ENCODE measurements around the gene KLK10. TPM values are rescaled to one million over a fixed set of nuclear protein-coding genes. Genes with fewer than 3 reads are reported as not detected.

The KLK10 gene
- total RNA-seq, 1 experiment from 2014 or later, result 33.6 TPM

DNA sequence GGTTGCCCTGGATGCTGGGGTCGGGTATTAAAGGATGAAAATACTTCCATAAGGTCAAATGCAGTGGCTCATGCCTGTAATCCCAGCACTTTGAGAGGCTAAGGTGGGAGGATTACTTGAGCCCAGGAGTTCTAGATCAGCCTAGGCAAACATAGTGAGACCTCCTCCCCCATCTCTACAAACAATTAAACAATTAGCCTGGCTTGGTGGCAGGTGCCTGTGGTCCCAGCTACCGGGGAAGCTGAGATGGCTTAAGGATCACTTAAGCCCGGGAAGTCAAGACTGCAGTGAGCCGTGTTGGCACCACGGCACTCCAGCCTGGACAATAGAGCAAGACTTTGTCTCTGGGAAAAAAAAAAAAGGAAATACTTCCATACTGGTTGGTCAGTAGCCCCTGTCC is 5.4 kb upstream of the KLK10 start:
- H3K9ac ChIP-seq (ENCODE audit: low read length), result no peak overlapping the region
- RAD21 ChIA-PET (ENCODE audit: low non-redundant PET in 1 of 2, low total read pairs in 2 of 2, uncharacterized antibody in 2 of 2, unreplicated experiment in 2 of 2), result no interaction called here
- H3K36me3 ChIP-seq (ENCODE audit: control insufficient read depth in 1 of 2, insufficient read depth in 2 of 2, low read length in 2 of 2), result no peaks in the 10 kb centered on the region
- POLR2A ChIA-PET, result no interaction called here
- H4K20me1 ChIP-seq (ENCODE audit: insufficient read depth), result no peaks in the 10 kb centered on the region
- BruUV-seq (replicated peaks), result no TSS peak
- CTCF ChIA-PET, result no interaction called here
- H3K4me2 ChIP-seq (ENCODE audit: low read length), result no peak overlapping the region
- H3K4me1 ChIP-seq (ENCODE audit: control insufficient read depth in 1 of 2, insufficient read depth in 2 of 2, low read length in 2 of 2), result peaks cover 10 to 28% of the 10 kb centered on the region in 2 experiments; a peak in 3 of 4 replicates
- H3K4me3 ChIP-seq (replicated peaks in 1 of 2; ENCODE audit: low read depth in 1 of 2, low read length in 2 of 2), result no peak overlapping the region
- H3K9me2 ChIP-seq (ENCODE audit: insufficient read depth), result no peaks in the 10 kb centered on the region
- H3K9me3 ChIP-seq (ENCODE audit: control insufficient read depth in 1 of 2, insufficient read depth in 1 of 2, low read depth in 1 of 2, low read length in 2 of 2), result no peaks in the 10 kb centered on the region
- ATAC-seq (no peak), DNase-seq (ENCODE audit: low read depth, low spot score) (no peak)
- no peak overlapping the region for H3K27ac ChIP-seq (ENCODE audit: low read depth, low read length)
- no peaks in the 10 kb centered on the region for H3K79me2 ChIP-seq (ENCODE audit: insufficient read depth, low read length)
- H2AFZ ChIP-seq (ENCODE audit: low read depth, low read length, poor library complexity, severe bottlenecking), result no peak overlapping the region
- intact Hi-C loops (cut with micrococcal nuclease), result no loop called here
- TF ChIP-seq ZNF274 (IDR thresholded peaks at IDR 0.05; ENCODE audit: low read depth, low read length) (no peak), TCF7L2 (IDR thresholded peaks at IDR 0.05; ENCODE audit: borderline replicate concordance, extremely low read depth, insufficient read depth, insufficient read length) (no peak), SIN3A (IDR thresholded peaks at IDR 0.05; ENCODE audit: low read depth) (no peak), FOSL1 (IDR thresholded peaks at IDR 0.05; ENCODE audit: low read depth) (no peak), POLR2A (IDR thresholded peaks at IDR 0.05; ENCODE audit: borderline replicate concordance, extremely low read depth, insufficient read depth, insufficient read length) (no peak), ZFX (IDR thresholded peaks at IDR 0.05) (no peak), CEBPB (IDR thresholded peaks at IDR 0.05; ENCODE audit: low read depth) (no peak)
- TF ChIP-seq, protein P1, sequence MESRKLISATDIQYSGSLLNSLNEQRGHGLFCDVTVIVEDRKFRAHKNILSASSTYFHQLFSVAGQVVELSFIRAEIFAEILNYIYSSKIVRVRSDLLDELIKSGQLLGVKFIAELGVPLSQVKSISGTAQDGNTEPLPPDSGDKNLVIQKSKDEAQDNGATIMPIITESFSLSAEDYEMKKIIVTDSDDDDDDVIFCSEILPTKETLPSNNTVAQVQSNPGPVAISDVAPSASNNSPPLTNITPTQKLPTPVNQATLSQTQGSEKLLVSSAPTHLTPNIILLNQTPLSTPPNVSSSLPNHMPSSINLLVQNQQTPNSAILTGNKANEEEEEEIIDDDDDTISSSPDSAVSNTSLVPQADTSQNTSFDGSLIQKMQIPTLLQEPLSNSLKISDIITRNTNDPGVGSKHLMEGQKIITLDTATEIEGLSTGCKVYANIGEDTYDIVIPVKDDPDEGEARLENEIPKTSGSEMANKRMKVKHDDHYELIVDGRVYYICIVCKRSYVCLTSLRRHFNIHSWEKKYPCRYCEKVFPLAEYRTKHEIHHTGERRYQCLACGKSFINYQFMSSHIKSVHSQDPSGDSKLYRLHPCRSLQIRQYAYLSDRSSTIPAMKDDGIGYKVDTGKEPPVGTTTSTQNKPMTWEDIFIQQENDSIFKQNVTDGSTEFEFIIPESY (IDR thresholded peaks at IDR 0.05; ENCODE audit: extremely low read depth, insufficient replicate concordance, low read length), result no peak
- TF ChIP-seq, protein P2, sequence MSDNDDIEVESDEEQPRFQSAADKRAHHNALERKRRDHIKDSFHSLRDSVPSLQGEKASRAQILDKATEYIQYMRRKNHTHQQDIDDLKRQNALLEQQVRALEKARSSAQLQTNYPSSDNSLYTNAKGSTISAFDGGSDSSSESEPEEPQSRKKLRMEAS (IDR thresholded peaks at IDR 0.05), result no peak
- TF ChIP-seq, protein P3, sequence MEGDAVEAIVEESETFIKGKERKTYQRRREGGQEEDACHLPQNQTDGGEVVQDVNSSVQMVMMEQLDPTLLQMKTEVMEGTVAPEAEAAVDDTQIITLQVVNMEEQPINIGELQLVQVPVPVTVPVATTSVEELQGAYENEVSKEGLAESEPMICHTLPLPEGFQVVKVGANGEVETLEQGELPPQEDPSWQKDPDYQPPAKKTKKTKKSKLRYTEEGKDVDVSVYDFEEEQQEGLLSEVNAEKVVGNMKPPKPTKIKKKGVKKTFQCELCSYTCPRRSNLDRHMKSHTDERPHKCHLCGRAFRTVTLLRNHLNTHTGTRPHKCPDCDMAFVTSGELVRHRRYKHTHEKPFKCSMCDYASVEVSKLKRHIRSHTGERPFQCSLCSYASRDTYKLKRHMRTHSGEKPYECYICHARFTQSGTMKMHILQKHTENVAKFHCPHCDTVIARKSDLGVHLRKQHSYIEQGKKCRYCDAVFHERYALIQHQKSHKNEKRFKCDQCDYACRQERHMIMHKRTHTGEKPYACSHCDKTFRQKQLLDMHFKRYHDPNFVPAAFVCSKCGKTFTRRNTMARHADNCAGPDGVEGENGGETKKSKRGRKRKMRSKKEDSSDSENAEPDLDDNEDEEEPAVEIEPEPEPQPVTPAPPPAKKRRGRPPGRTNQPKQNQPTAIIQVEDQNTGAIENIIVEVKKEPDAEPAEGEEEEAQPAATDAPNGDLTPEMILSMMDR (IDR thresholded peaks at IDR 0.05 in 2 of 3, conservative IDR thresholded peaks at IDR 0.05 in 1 of 3; ENCODE audit: borderline replicate concordance in 1 of 3, insufficient read depth in 1 of 3, low read depth in 2 of 3, low read length in 2 of 3), result no peak
- H3K27me3 ChIP-seq (ENCODE audit: insufficient read depth, low read length), result no peaks in the 10 kb centered on the region
